Stimulated activated CD8-positive, alpha-beta memory T cell treated with anti-CD3 and anti-CD28 coated beads, Interleukin-7, amount 100 ng/mL, for 24 hours (primary cell): ENCODE results near the gene TJP2.

ENCODE experiments used
- DNase-seq: peaks from one replicate; pipeline ENCODE4 v3.0.0-alpha.2; 2020; ENCODE audit warnings: low read depth

TJP2 gene

DNA sequence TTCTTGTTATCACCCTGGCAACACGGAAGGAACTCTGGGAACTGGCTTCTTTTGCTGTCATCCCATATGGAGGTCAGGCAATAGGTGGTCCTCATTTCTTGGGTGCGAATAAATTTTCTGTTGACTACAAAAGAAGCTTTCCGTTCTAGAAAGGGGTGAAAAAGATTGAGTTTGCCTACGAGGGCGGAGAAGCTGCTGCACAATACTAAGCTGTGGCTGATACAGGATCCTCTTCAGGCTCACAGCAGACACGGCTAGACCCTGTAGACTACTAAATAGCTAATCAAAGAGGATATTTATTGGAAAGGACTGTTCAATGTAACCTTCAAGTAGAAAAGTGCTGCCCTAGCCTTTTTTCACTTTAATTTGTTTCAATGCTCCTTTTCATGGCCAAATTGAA lies 58.1 kb downstream of the TJP2 start:
- no peak for DNase-seq

DNA sequence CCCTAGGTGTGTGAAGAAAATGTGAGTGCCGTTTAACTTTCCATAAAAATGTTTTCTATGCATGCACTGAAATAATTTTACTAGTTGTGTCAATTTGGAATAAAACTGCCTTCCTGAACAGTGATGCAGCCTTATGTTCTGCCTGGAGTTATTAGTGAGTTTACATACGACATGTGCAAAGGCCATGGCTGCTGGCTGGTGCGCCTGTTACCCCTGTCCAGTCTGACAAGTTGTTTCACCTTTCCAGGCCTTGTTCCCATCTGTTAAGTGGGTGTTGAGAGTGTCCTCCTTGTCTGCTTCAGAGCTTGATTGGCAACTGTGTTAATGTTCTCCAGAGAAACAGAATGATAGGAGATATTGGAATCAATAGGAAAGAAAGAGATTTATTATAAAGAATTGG lies 60.6 kb downstream of the TJP2 start:
- no peak for DNase-seq

DNA sequence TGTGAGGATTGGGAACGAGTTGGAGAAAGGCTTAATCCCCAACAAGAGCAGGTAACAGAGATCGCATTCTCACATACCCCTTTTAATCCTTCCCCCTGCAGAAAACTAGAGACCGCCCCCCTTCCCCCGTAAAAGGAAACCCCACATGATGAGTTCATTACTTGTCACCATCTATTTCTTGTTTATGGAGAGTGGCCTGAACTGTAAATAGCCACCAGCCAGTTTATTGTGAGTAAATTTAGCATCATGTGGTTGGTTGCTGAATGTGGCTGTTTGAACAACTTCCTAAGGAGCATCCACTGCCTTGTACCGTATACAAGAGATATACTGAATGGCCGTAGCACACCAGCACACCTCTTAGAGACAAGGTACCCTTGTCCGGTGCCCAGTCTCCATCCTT lies 62.1 kb downstream of the TJP2 start:
- no peak for DNase-seq

DNA sequence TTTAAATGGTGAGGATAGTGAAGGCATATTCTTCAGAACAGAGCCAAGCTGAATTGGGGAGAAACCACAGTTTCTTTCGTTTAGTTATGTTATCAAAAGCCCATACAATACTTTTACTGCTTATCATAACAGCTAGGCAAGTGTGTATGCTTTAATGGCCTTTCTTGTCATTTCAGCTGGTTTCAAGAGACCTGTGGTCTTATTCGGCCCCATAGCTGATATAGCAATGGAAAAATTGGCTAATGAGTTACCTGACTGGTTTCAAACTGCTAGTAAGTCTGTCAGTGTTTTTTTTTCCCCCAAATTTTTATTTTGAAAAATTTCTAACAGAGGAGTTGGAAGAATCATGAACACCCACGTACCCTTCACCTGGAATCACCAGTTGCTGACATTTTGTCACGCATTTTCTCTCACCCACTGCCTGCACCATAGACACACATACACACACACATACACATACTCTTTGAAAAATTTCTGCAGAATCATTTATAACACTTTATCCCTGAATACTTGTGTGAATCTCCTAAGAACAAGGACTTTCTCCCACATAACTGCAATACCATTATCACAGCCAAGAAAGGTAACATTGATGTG lies 63.7 kb downstream of the TJP2 start:
- DNase-seq = no peak

DNA sequence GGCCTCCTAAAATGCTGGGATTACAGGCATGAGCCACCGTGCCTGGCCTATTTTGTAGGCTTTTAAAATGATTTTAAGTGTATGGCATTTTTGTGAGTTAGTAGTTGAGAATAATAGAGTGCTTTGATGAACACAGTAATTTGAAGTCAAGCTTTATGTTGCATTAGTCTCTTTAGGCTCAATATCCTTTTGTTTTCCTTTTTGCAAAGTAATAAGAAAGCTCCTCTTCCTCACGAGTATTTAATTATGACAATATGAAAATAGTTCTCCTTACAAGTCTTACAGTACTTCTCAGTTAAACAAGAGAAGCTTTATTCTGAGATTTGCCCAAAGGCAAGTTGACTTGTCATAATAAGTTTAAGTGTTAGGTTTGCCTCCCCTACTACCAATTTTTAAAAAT lies 69.0 kb downstream of the TJP2 start:
- no peak for DNase-seq

DNA sequence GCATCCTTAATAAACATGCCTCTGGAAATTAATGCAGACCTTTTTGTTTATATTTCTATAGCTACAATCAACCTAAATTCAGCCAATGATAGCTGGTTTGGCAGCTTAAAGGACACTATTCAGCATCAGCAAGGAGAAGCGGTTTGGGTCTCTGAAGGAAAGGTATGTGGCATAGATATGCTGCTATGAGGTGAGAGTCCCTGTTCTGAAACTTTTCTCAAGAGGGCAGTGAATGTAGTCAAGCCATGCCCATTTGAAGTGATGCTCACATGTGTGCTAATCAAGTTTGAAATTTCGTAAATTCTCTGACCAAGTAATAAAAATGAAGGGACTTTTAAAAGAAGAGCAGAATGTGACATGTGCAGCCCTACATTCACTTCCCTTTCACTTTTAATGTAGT lies 72.6 kb downstream of the TJP2 start:
- DNase-seq = no peak

DNA sequence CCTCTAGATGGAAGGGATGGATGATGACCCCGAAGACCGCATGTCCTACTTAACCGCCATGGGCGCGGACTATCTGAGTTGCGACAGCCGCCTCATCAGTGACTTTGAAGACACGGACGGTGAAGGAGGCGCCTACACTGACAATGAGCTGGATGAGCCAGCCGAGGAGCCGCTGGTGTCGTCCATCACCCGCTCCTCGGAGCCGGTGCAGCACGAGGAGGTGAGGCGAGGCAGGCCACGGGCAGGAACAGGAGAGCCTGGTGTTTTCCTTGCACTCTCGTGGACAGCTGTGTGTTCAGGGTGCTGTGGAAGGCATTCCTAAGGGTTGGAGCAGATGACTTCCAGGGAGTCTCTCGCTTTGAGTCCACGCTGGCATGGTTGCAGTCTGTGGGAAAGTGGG lies 73.9 kb downstream of the TJP2 start:
- no peak for DNase-seq

DNA sequence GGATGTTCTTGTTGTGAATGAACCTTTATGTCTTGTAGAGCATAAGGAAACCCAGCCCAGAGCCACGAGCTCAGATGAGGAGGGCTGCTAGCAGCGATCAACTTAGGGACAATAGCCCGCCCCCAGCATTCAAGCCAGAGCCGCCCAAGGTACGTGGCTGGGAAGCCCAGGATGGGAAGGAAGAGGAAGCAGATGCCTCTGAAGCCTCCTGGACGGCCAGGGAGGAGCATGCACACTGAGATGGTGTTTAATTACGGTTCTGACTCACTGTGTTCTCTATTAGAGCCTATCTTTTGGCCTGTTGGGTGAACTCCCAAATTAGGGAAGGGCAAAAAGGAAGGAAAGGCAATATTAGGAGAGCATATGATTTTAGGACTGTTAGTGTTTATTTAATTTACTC lies 75.3 kb downstream of the TJP2 start:
- DNase-seq = no peak

DNA sequence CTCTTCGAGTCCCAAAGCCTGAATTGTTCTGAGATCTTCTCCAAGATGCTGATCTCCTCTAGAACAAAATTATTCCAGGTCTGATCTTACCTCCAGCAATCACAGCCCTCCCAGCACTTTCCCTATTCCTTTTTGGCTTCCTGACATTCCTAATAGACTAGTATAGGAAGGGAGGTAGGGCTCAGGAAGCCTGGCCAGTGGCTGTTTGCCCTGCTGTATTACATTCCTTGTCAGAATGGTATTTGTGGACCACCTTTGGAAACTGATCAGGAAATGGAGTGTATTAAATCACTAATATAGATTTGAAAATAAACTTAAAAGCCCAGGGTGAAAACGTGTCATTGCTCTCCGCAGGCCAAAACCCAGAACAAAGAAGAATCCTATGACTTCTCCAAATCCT lies 76.6 kb downstream of the TJP2 start:
- DNase-seq = no peak

DNA sequence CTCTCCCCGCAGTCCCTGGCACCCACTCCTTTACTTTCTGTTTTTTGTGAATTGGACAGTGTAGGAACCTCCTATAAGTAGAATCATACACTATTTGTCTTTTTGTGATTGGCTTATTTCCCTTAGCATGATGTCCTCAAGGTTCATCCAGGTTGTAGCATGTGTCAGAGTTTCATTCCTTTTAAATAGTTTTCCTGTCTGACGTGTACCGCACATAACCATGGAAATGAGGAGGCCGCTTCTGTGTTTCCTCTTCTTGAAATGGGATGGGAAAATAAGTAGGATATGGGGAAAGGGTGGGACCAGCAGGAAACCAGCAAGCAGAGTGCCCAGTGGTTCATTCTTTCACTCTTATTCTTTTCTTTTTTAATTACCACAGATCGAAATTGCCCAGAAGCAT lies 78.4 kb downstream of the TJP2 start:
- DNase-seq = no peak

DNA sequence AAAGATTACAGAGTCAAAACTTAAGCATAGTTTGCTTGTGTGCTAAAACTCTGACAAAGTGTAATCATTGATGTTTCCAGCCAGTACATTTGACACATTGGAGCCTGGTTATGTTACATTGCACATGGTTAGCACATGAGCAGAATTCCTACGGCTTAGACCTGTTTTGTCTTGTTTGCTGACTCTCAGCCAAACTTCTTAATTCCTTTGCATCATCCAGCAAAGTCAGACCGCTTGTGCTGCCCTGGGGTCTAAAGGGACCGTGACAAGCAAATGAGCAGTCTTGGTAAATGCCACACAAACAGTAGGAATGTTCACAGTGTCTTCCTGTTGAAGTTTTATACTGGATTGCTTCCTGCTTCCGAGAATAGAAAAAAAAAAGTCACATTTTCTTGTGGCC lies 79.0 kb downstream of the TJP2 start:
- no peak for DNase-seq

DNA sequence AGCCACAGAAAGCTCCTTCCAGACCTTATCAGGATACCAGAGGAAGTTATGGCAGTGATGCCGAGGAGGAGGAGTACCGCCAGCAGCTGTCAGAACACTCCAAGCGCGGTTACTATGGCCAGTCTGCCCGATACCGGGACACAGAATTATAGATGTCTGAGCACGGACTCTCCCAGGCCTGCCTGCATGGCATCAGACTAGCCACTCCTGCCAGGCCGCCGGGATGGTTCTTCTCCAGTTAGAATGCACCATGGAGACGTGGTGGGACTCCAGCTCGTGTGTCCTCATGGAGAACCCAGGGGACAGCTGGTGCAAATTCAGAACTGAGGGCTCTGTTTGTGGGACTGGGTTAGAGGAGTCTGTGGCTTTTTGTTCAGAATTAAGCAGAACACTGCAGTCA lies 80.1 kb downstream of the TJP2 start:
- no peak for DNase-seq

DNA sequence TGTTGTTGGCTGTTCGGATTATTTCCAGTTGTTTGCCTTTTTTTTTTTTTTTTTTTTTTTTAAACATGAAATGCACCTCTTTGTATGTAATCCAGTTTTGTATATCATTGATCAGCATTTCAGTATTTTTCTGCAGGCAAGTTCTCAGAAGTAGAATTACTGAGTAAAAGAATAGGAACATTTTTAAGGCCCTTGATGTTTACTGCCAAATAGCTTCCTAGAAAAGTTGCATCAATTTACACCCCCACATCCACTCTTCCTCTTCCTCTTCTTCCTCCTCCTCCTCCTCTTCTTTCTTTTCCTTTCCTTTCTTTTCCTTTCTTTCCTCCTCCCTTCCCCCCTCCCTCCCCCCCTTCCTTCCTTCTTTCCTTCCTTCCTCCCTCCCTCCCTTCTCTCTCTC lies 81.5 kb downstream of the TJP2 start:
- DNase-seq = no peak

DNA sequence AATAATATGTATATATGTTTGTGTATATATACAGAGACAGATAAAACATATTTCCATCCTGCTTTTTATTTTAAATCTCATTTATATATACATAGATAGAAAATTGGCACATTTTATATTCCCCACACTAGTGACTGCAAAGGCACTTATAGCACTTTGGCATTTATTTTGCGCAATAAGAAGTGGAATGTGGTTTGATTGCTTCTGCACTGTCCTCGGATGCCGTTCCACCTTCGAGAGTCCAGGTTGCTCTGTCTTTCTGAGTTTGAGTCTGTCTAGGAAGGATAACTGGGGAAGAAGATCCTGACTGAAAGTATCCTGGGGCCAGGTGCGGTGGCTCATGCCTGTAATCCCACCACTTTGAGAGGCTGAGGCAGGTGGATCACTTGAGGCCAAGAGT lies 84.5 kb downstream of the TJP2 start:
- DNase-seq = no peak

DNA sequence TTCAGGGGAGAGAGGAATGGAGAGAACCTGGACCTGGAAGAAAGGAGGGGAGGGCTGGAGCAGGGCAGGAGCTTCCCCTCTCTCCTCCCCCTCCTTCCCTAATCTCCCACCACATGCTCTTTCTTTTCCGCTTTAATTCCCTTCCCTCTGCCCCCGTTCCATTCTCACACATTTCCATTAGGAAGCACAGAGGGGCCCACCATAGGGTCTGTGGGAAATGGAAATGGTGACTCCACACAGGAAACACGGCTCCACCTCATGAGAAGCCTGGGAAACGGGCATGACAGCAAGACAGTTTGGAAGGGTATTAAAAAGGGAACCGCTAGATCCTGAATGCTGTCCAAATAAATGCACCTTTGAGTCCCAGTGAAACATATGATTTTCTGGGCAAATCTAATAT lies 86.1 kb downstream of the TJP2 start:
- DNase-seq = no peak

DNA sequence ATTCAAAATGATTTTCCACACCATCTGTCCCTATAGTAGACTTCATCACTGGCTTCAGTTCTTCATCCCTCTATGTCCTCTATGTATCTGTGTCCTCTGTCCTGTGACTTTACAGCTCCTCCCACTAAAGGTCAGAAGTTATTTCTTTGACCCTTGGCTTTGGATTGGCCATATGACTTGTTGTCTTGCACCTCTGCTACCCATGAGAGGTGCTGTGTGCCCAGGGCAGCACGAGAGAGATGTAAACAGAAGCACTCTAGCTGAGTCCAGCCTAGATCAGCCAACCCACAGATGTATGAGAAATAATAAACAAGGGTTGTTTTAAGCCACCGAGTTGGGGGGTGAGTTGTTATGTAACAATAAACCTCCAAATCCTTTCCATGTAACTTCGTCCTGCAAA lies 87.6 kb downstream of the TJP2 start:
- no peak for DNase-seq

DNA sequence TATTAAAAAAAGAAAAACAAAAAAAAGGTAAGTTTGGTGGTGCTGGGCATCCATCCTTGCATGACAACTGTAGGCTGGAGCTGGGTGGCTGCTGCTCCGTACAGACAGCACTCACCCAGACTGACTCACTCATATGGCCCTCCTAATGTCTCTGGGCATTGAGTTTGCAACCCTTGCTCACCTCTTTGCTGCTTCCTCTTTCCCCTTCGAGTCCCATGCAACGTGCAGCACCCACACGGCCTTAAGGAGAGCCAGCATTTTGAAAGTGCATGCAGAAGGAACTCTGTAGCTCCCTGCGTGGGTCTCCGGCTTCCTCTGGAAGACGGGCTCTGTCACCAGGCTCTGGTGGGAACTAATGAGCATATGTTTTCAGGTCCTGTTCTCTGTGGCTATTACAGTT lies 90.4 kb downstream of the TJP2 start:
- DNase-seq = no peak

DNA sequence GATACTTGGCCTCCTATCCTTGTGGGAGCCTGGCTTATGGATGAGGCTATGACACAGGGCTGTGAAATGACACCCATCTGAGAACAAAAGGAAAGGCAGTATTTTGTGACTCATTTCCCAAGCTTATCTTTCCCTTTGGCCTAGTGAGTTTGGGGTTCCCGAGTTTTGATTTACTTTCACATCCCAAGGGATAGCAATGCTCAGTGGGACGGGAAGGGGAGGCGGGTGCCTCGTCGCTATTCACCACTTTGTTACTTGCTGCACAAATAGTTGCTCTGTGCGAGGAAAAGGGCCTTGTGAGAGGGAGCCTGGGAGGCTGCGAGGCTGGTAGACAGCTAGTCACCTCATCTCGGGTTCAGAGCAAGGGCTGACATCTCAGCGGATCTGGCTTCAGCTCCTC lies 91.8 kb downstream of the TJP2 start:
- DNase-seq = no peak

DNA sequence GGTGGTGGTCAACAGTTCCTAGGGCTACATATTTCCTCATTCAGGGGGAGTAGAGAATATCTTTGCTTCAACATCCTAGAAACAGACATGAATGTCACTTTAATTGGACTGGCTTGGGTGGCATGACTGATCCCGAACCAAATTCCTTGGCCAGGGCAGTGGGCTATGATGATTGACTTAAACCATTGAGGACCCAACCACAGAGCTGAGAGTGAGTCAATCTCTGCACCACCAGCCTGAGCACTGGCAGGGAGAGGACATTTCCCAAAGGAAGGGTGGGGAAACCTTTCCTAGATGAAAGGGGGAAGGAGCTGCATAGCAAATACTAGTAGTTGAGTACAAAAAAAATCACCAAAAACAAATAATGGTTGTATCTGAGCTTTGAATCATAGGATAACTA lies 98.1 kb downstream of the TJP2 start:
- DNase-seq = no peak

DNA sequence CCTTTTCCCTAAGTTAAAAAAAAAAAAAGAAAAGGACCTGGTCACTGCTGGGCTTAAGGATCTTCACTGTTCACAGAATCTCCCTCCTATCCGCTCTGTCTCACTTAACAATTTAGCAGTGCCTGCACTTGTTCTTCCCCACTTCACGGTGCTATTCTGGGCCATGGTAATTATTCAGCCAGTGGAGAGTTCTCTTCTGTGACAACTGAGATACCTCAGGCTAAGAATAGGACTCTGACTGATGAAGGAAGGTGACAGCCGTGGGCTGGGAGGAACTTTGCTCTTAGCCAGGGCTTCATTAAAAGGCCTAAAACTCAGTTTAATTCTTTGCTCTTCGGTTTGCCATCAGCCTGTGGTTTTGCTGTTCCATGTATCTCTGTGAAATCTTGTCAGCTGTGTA lies 99.1 kb downstream of the TJP2 start:
- DNase-seq = no peak

DNA sequence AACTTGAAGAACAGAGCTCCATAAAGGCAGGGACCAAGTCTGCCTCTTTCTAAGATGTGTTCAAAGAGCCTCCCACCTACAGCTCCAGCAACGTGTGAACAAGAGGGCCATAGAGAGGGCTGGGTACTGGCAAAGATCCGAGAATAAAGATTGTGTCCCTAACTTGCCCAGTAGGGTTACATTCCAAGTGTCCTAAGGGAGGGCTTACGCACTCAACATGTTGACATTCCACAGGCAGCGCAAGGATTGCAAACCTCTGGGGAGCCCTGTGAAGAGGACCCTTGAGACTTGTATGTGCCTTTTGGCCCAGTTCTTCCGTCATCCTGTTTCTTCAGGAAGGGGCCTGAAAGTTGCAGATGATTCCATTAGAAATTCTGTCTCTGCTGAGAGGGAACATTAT lies 102.7 kb downstream of the TJP2 start:
- no peak for DNase-seq

DNA sequence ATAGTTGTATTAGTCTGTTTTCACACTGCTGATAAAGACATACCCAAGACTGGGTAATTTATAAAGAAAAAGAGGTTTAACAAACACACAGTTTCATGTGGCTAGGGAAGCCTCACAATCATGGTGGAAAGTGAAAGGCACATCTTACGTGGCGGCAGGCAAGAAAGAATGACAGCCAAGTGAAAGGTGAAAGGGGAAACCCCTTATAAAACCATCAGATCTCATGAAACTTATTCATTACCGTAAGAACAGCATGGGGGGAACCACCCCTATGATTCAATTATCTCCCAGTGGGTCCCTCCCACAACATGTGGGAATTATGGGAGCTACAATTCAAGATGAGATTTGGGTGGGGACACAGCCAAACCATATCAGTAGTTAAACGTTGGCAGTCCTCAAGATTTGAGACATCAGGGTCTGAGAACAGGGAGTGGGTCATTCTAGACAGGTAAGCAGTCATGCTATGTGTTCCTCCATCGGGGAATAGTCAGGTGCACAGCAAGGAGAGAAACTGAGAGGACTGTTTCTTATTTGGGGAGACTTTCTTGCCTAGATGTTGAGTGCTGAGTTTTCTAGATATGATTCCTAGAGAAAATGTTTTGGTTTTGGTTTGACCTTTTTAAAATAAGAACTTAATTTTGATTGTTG lies 105.1 kb downstream of the TJP2 start:
- DNase-seq = no peak

DNA sequence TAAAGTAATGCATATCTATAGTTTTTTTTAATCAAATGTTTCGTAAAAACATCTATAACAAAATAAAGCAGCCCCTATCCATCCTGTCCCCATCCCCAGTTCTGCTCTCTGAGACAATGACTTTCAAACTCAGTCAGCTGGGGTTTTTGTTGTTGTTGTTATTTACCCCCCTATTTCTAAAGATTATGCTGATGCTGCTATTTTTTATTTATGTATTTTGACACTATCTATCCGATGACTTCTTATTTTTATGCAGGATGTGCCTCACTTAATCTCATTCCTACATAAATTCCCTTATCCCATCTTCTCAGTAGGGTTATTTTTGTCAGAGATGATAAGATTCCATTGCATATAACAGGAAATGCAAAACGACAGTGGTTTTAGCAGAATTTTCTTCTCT lies 105.7 kb downstream of the TJP2 start:
- no peak for DNase-seq

DNA sequence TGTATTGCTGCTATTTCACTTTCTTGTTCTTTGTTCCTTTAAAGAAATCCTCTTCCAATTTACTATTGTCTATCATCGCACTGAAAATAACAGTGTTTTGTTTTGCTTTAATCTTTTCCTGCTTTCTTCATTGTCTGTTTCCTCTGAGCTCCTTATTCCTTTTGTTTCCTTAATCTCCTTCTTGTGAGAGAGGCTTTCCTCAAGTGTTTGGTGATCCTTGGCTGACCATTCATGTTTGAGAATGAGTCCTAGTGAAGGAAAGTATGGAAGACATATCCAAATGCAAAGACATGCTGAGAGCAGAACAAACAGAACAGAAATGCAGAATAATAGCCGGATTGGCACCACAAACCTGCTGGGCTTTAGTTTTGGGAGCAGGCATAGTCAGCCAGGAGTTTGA lies 108.9 kb downstream of the TJP2 start:
- DNase-seq = no peak

DNA sequence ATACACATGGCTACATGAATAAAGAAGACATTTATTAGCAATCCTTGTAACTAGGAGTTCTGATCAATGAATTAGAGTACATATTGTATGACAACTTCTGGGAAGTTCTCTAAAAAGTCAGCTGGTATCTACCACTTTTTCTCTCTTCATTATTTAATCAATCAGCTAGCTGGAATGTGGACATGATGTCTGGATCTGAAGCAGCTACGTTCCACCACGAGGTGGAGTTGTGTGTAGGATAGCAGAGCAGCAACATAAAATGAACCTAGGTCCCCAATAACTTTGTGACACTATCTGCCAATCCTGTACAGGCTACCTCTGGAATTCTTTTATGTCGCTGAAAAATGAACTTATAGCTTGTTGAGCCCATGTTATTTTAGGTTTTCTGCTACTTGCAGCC lies 118.0 kb downstream of the TJP2 start:
- DNase-seq = no peak
